Esophagus squamous epithelium (tissue), 4 donors: ENCODE data around the gene MRPL38.

Experiments used
- CTCF ChIP-seq, 6 experiments: fragments of 450-650 bp in 4 of 6; fragments of 200-600 bp in 2 of 6; sonication (generic) in 2 of 6; IDR thresholded peaks; one replicate each; pipeline ENCODE4 v1.5.1; 2016 to 2019; ENCODE audit warnings: antibody characterized with exemption in 6 of 6, mild to moderate bottlenecking in 4 of 6, moderate library complexity in 4 of 6
- POLR2A ChIP-seq, 4 donors: fragments of 450-650 bp; IDR thresholded peaks; one replicate each; pipeline ENCODE4 v1.6.1; 2017; ENCODE audit warnings: antibody characterized with exemption in 4 of 4, mild to moderate bottlenecking in 4 of 4, moderate library complexity in 3 of 4

- TF ChIP-seq CTCF (IDR thresholded peaks at IDR 0.05) (no peak), POLR2A (IDR thresholded peaks at IDR 0.05) (no peak)
Measured at GRCh38 chr17:75937652-75938051, 33.0 kb upstream of the MRPL38 start.
